Hematopoietic multipotent progenitor cell (in vitro differentiated cells): ENCODE data around the gene ARL4C. TPM values are rescaled to one million over a fixed set of nuclear protein-coding genes. Genes with fewer than 3 reads are reported as not detected.

Source experiments
- DNase-seq, 3 donors: peaks; one replicate each; pipeline ENCODE4 v3.0.0-alpha.2; 2011 to 2015; ENCODE audit warnings: low read depth in 2 of 3, low spot score in 2 of 3
- total RNA-seq: library from RNA; depleted of rRNA; stranded (reverse); fragments of >200 nt; gene quantifications from one replicate; pipeline ENCODE4 v1.2.3, GENCODE V29; 2012

Gene ARL4C
- total RNA-seq, 1 donor, result 15.6 TPM

GRCh38 chr2:234500394-234501006 is 3.6 kb upstream of the ARL4C start:
- DNase-seq, result peak in 2 of 3 donors; percentile 63 to 82

- no peak for DNase-seq
Measured at GRCh38 chr2:234497594-234498235, 834 bp upstream of the ARL4C start.

DNA sequence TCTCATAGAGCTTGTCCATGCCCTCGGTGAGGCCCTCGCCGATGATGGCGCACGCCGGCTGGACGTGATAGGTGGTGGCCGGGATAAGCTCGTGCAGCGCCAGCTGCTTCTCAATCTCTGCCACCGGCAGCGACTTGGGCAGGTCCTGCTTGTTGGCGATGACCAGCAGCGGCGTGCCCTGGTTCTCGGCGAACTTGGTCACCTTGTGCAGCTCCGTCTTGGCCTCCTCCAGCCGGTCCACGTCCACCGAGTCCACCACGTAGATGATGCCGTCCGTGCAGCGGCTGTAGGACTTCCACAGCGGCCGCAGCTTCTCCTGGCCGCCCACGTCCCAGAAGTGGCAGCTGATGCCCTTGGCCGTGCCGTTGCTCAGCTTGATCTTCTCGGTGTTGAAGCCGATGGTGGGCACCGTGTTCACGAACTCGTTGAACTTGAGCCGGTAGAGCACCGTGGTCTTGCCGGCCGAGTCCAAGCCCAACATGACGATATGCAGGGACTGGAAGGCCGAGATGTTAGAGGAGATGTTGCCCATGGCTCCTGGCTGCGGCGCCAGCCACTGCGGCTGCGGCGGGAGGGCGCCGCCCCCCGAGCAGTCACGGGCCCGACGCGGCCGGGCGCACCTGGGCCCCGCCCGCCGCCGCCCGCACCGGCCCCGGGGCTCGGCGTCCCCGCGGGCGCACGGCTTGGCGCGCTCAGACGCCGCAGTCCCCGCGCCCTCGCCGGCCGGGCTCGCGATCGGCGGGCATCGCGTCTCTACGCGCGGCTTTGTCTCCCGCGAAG is 636 bp downstream of the ARL4C start:
- DNase-seq, result peak in 1 of 3 donors; percentile 18

GRCh38 chr2:234495251-234496054 is 1.4 kb downstream of the ARL4C start:
- no peak for DNase-seq

- no peak for DNase-seq
Measured at GRCh38 chr2:234494361-234495250, 2.3 kb downstream of the ARL4C start.

GRCh38 chr2:234493796-234494195 is 3.1 kb downstream of the ARL4C start:
- no peak for DNase-seq

GRCh38 chr2:234492717-234493485 is 4.0 kb downstream of the ARL4C start:
- DNase-seq, result no peak

GRCh38 chr2:234491897-234492296 is 5.0 kb downstream of the ARL4C start:
- DNase-seq, result no peak

DNA sequence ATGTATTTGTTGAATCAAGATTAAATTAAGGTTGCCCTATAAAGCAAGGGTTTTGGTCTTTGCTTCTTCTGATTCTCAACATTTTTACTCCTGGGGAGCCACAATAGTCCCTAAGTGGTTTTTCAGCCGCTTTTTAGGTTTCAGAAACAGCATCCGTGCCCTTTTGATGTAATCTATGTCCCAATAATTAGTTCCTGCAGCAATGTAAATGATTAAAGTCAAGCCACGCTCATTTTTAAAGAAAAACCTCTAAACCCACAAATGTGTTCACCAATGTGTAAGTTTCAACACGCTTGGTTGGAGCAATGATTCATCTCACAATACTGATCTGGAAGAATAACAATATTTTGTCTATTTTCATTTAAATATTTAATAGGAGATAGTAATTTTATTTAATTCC is 5.6 kb downstream of the ARL4C start:
- no peak for DNase-seq

GRCh38 chr2:234490271-234491091 is 6.4 kb downstream of the ARL4C start:
- DNase-seq, result no peak

- peak in 2 of 3 donors; percentile 22 to 67 for DNase-seq
Measured at GRCh38 chr2:234488913-234489451, 7.9 kb downstream of the ARL4C start.

GRCh38 chr2:234488486-234488885 is 8.4 kb downstream of the ARL4C start:
- no peak for DNase-seq

- DNase-seq, result no peak
Measured at GRCh38 chr2:234487356-234487755, 9.5 kb downstream of the ARL4C start.

DNA sequence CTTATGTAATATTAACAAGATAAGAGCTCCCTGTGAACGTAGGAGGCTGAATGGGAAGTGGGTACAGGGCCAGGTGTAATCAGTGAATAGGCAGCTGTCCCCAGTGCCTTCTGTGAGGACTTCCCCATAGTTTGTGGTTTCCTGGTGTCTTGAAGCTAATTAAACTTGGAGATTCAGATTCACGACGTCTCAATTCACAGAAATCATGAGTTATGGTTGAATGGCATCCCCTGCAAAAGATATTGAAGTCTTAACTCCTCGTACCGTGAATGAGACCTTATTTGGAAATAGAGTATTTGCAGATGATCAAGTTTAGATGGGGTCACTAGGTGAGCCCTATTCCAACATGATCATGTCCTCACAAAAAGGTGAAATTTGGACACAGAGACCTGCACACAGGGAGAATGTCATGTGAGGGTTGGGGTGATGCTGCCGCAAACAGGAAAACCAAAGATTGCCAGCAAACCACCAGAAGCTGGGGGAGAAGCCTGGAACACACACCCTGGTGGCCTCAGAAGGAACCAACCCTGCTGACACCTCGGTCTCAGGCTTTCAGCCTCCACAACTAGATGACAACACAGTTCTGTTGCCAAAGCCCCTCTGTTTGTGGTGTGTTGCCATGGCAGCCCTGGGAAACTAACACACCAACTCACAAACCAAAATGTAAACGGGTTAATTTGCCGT is 13.2 kb downstream of the ARL4C start:
- DNase-seq, result peak; percentile 67 to 98 (median 93)

- no peak for DNase-seq
Measured at GRCh38 chr2:234481301-234481700, 15.6 kb downstream of the ARL4C start.

- DNase-seq, result no peak
Measured at GRCh38 chr2:234480337-234480736, 16.5 kb downstream of the ARL4C start.

DNA sequence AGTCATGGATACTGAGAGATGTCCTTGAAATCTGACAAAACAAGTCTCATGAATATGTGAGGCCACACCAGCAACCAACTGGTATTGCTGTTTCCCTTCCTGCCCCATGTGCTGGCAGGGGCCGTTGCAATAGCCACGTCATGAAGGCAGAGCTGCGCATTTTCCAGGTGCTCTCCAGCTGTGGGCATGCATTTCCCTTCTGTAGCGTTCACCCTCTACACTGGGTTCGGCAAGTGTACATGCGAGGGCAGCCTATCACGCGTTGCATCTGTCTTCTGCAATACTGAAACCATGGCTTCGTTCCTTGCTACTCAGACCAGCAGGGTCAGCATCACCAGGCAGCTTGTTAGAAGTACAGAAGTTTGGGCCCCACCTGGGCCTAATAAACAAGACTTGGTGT is 17.4 kb downstream of the ARL4C start:
- DNase-seq, result no peak
